ENCODE measurements around the gene PAN3. TPM values are rescaled to one million over a fixed set of nuclear protein-coding genes. Genes with fewer than 3 reads are reported as not detected.
A peak's percentile ranks its signal among the peaks of the same experiment; 100 is the strongest.

Gene PAN3
- total RNA-seq, 1 donor from 2014 or later, result 50.1 TPM

DNA sequence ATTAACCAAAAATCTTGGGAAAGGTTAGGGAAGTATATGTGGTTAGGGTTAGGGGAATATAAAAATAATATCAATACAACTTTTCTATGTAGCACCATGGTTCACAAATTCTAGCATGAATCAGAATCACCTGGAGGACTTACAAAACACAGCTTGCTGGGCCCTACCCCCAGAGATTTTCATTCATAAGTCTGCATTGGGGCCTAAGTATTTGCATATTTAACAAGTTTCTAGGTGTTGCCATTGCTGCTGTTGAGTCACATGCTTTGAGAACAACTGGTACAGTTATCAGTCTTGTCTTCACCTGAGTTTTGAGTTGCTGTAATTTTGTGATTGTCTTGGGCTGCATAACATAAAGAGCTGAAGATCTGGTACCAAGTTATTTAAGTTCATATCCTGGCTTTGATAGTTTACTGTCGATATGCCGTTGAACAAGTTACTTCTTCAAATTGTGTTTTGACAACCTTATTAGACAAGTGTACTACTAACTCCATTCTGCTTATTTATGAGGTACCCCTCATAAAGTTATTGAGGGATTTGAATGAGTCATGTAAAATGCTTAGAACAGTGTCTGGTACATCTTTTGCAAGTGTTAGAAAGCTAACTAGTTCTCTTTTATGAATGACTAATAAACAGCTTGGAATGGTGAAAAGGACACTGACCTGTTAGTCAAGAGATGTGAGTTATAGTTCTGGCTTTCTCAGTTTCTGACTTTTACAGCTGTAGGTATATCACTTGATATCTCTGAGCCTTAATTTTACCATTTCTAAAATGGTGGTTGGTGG, 132.9 kb downstream of the PAN3 start:
- no peak overlapping the region for H3K27ac ChIP-seq
- no peak overlapping the region for H2AFZ ChIP-seq (replicated peaks)
- no peak overlapping the region for H3K9ac ChIP-seq
- H3K4me1 ChIP-seq, result no peaks in the 10 kb centered on the region
- H3K27me3 ChIP-seq, result no peaks in the 10 kb centered on the region
- H3K27me3 Mint-ChIP-seq (ENCODE audit: insufficient read depth, low read depth), result peaks cover 2% of the 10 kb centered on the region
- H3K9me3 ChIP-seq (ENCODE audit: low read depth), result no peaks in the 10 kb centered on the region
- DNase-seq (ENCODE audit: low spot score), result no peak
- H4K20me1 ChIP-seq (ENCODE audit: low read depth), result peaks cover 1% of the 10 kb centered on the region
- no peak overlapping the region for H3K4me3 ChIP-seq
- H3K27ac Mint-ChIP-seq, result no peak overlapping the region
- H3K36me3 Mint-ChIP-seq, result peaks cover 16% of the 10 kb centered on the region
- no peaks in the 10 kb centered on the region for H3K9me3 Mint-ChIP-seq
- H3K4me1 Mint-ChIP-seq, result no peaks in the 10 kb centered on the region
- no peak for TF ChIP-seq EZH2 (IDR thresholded peaks at IDR 0.05)
- no peak for TF ChIP-seq EZH2phosphoT487 (IDR thresholded peaks at IDR 0.05)
- TF ChIP-seq, protein P1, sequence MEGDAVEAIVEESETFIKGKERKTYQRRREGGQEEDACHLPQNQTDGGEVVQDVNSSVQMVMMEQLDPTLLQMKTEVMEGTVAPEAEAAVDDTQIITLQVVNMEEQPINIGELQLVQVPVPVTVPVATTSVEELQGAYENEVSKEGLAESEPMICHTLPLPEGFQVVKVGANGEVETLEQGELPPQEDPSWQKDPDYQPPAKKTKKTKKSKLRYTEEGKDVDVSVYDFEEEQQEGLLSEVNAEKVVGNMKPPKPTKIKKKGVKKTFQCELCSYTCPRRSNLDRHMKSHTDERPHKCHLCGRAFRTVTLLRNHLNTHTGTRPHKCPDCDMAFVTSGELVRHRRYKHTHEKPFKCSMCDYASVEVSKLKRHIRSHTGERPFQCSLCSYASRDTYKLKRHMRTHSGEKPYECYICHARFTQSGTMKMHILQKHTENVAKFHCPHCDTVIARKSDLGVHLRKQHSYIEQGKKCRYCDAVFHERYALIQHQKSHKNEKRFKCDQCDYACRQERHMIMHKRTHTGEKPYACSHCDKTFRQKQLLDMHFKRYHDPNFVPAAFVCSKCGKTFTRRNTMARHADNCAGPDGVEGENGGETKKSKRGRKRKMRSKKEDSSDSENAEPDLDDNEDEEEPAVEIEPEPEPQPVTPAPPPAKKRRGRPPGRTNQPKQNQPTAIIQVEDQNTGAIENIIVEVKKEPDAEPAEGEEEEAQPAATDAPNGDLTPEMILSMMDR (IDR thresholded peaks at IDR 0.05), result no peak
- H3K4me2 ChIP-seq, result no peak overlapping the region
- no peaks in the 10 kb centered on the region for H3K79me2 ChIP-seq (ENCODE audit: low read depth)
- no peak overlapping the region for H3K4me3 Mint-ChIP-seq
- H3F3A ChIP-seq (ENCODE audit: low read depth), result no peaks in the 10 kb centered on the region
- H3K36me3 ChIP-seq, result peaks cover 5% of the 10 kb centered on the region

DNA sequence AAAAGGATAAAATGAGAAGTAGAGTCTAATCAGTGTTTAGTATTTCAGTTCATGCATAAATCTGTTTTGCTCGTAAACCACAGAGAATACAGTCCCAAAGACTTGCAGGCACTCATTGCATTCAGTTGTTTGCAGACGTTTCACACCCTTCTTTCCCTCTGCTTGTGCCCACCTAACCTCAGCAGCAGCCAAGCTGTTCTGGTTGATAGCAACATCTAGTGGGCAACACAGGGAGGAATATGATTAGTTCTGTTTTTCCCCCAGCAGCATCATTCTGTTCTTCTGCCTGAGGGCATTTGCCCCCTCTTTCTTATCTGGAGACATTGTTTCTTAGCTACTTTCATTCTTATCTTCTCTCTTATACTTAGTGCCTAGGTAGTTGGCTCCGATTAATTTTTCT, 135.6 kb downstream of the PAN3 start:
- Histone ChIP-seq H3K4me2 (no peak overlapping the region), H3K27me3 (no peaks in the 10 kb centered on the region), H3K9me3 (ENCODE audit: low read depth) (no peaks in the 10 kb centered on the region), H3K36me3 (no peaks in the 10 kb centered on the region), H3K79me2 (ENCODE audit: low read depth) (no peaks in the 10 kb centered on the region), H3K27ac (no peak overlapping the region), H3K4me3 (no peak overlapping the region), H2AFZ (replicated peaks) (no peak overlapping the region), H3K4me1 (no peaks in the 10 kb centered on the region), H3F3A (ENCODE audit: low read depth) (no peaks in the 10 kb centered on the region), H4K20me1 (ENCODE audit: low read depth) (peaks cover 4% of the 10 kb centered on the region), H3K9ac (no peak overlapping the region)
- no peaks in the 10 kb centered on the region for H3K9me3 Mint-ChIP-seq
- no peak overlapping the region for H3K27ac Mint-ChIP-seq
- H3K27me3 Mint-ChIP-seq (ENCODE audit: insufficient read depth, low read depth), result peaks cover 2% of the 10 kb centered on the region
- TF ChIP-seq, protein P1 (IDR thresholded peaks at IDR 0.05), result peak; percentile 27
- no peak for TF ChIP-seq EZH2 (IDR thresholded peaks at IDR 0.05)
- no peak for TF ChIP-seq EZH2phosphoT487 (IDR thresholded peaks at IDR 0.05)
- no peaks in the 10 kb centered on the region for H3K4me1 Mint-ChIP-seq
- DNase-seq (ENCODE audit: low spot score), result peak; percentile 6
- peaks cover 6% of the 10 kb centered on the region for H3K36me3 Mint-ChIP-seq
- H3K4me3 Mint-ChIP-seq, result no peak overlapping the region

GRCh38 chr13:28282451-28282850, 144.1 kb downstream of the PAN3 start:
- Histone ChIP-seq H3K9ac (no peak overlapping the region), H4K20me1 (ENCODE audit: low read depth) (peaks cover 6% of the 10 kb centered on the region), H3K4me1 (peaks cover 13% of the 10 kb centered on the region), H3K79me2 (ENCODE audit: low read depth) (no peaks in the 10 kb centered on the region), H3F3A (ENCODE audit: low read depth) (no peaks in the 10 kb centered on the region), H3K27ac (no peak overlapping the region), H2AFZ (replicated peaks) (no peak overlapping the region), H3K36me3 (peaks cover 21% of the 10 kb centered on the region), H3K4me3 (no peak overlapping the region), H3K4me2 (no peak overlapping the region), H3K9me3 (ENCODE audit: low read depth) (no peaks in the 10 kb centered on the region), H3K27me3 (no peaks in the 10 kb centered on the region)
- Mint-ChIP-seq H3K36me3 (peaks cover 25% of the 10 kb centered on the region), H3K9me3 (no peaks in the 10 kb centered on the region), H3K27ac (no peak overlapping the region), H3K4me3 (no peak overlapping the region), H3K27me3 (ENCODE audit: insufficient read depth, low read depth) (peaks cover 2% of the 10 kb centered on the region), H3K4me1 (no peaks in the 10 kb centered on the region)
- TF ChIP-seq EZH2phosphoT487 (IDR thresholded peaks at IDR 0.05), result no peak
- no peak for TF ChIP-seq EZH2 (IDR thresholded peaks at IDR 0.05)
- TF ChIP-seq, protein P1 (IDR thresholded peaks at IDR 0.05), result no peak
- no peak for DNase-seq (ENCODE audit: low spot score)

Measured in neural progenitor cell (in vitro differentiated cells).